Naive thymus-derived CD4-positive, alpha-beta T cell (primary cell): ENCODE data around the gene DYNAP. TPM values are rescaled to one million over a fixed set of nuclear protein-coding genes. Genes with fewer than 3 reads are reported as not detected.

Source experiments
- ATAC-seq: fragments of 150-1000 bp; cut with Tn5 transposase; 2 replicates; pipeline ENCODE4 v1.10.0; 2021; ENCODE audit warnings: mild to moderate bottlenecking, moderate library complexity
- CTCF ChIA-PET: fragments of 350-600 bp; sonication (Branson Sonifier 250); formaldehyde crosslinking; loops from one replicate; lab custom pipeline; 2021; ENCODE audit warnings: antibody characterized with exemption; lab: Charles Lee
- POLR2A ChIA-PET: fragments of 350-600 bp; sonication (Branson Sonifier 250); formaldehyde crosslinking; loops from one replicate; lab custom pipeline; 2021; ENCODE audit warnings: antibody characterized with exemption, inconsistent platforms; lab: Charles Lee
- DNase-seq, 9 donors: peaks; one replicate each; pipeline versions ENCODE4 v3.0.0 to v3.0.0-alpha.2; 2020 to 2022; ENCODE audit warnings: mixed read lengths in 1 of 9
- H3K27ac ChIP-seq: one replicate; pipeline ENCODE4 v1.7.0; 2013; ENCODE audit warnings: mild to moderate bottlenecking, low read depth, low read length, moderate library complexity
- H3K27me3 ChIP-seq, 2 donors: one replicate each; pipeline ENCODE4 v1.7.0; 2013; ENCODE audit warnings: low read length in 2 of 2, mild to moderate bottlenecking in 2 of 2, moderate library complexity in 2 of 2; ENCODE audit not compliant: control insufficient read depth in 2 of 2, insufficient read depth in 2 of 2
- H3K36me3 ChIP-seq, 3 experiments: 1 replicate in 2 of 3; 2 replicates in 1 of 3; pipeline ENCODE4 v1.7.0; 2013; ENCODE audit warnings: low read length in 3 of 3, mild to moderate bottlenecking in 3 of 3, moderate library complexity in 1 of 3; ENCODE audit not compliant: insufficient read depth in 3 of 3, control insufficient read depth in 2 of 3
- H3K4me1 ChIP-seq, 2 donors: one replicate each; pipeline ENCODE4 v1.7.0; 2013; ENCODE audit warnings: low read length in 2 of 2, mild to moderate bottlenecking in 2 of 2, moderate library complexity in 1 of 2; ENCODE audit not compliant: control insufficient read depth in 2 of 2, insufficient read depth in 2 of 2
- H3K4me3 ChIP-seq: 2 replicates; pipeline ENCODE4 v1.7.0; 2013; ENCODE audit warnings: mild to moderate bottlenecking, low read length
- H3K9me3 ChIP-seq, 3 experiments: 1 replicate in 2 of 3; 2 replicates in 1 of 3; pipeline ENCODE4 v1.7.0; 2013; ENCODE audit warnings: low read length in 3 of 3; ENCODE audit not compliant: control insufficient read depth in 2 of 3
- H3K27ac Mint-ChIP-seq, 9 donors: one replicate each; pipeline ENCODE4 v1.8.0; 2020 to 2022; ENCODE audit warnings: mixed read lengths in 9 of 9, mild to moderate bottlenecking in 8 of 9, moderate library complexity in 5 of 9, inconsistent platforms in 2 of 9
- H3K27me3 Mint-ChIP-seq, 5 donors: one replicate each; pipeline ENCODE4 v1.8.0; 2021 to 2022; ENCODE audit warnings: mixed read lengths in 5 of 5, mild to moderate bottlenecking in 1 of 5
- H3K36me3 Mint-ChIP-seq, 5 donors: one replicate each; pipeline ENCODE4 v1.8.0; 2020 to 2022; ENCODE audit warnings: mixed read lengths in 5 of 5, mild to moderate bottlenecking in 3 of 5, inconsistent platforms in 1 of 5
- H3K4me1 Mint-ChIP-seq, 7 donors: one replicate each; pipeline ENCODE4 v1.8.0; 2020 to 2022; ENCODE audit warnings: mixed read lengths in 7 of 7, mild to moderate bottlenecking in 3 of 7, inconsistent platforms in 1 of 7
- H3K4me3 Mint-ChIP-seq, 10 donors: one replicate each; pipeline ENCODE4 v1.8.0; 2020 to 2022; ENCODE audit warnings: mild to moderate bottlenecking in 10 of 10, mixed read lengths in 10 of 10, moderate library complexity in 6 of 10, inconsistent platforms in 2 of 10
- H3K9me3 Mint-ChIP-seq, 11 donors: one replicate each; pipeline ENCODE4 v1.8.0; 2020 to 2022; ENCODE audit warnings: mixed read lengths in 11 of 11, mild to moderate bottlenecking in 4 of 11, inconsistent platforms in 1 of 11, moderate library complexity in 1 of 11
- intact Hi-C, 2 donors: fragments of 100-400 bp; cut with micrococcal nuclease; formaldehyde crosslinking; loops; one replicate each; pipeline ENCODE4 v1.15.1; 2023
- polyA plus RNA-seq, 2 donors: library from polyadenylated mRNA; unstranded; fragments of 300-500 nt; fragmentation: Illumina TruSeq; gene quantifications; one replicate each; pipeline ENCODE4 v1.2.3, GENCODE V29; 2021
- total RNA-seq, 6 experiments: library from RNA in 5 of 6; stranded (reverse) in 5 of 6; gene quantifications; 1 replicate in 5 of 6; 2 replicates in 1 of 6; pipeline ENCODE4 v1.2.3 and lab custom pipeline; 2021 to 2026

The DYNAP gene
- total and polyA plus RNA-seq, 7 experiments from 2014 or later = not detected

GRCh38 chr18:54622084-54622483, 31.0 kb downstream of the DYNAP start:
- Histone ChIP-seq H3K9me3 (no peaks in the 10 kb centered on the region), H3K4me1 (no peaks in the 10 kb centered on the region), H3K4me3 (no peak overlapping the region), H3K27me3 (no peaks in the 10 kb centered on the region), H3K36me3 (no peaks in the 10 kb centered on the region), H3K27ac (no peak overlapping the region)
- H3K4me1 Mint-ChIP-seq = no peaks in the 10 kb centered on the region
- no peak for ATAC-seq
- H3K27ac Mint-ChIP-seq = no peak overlapping the region
- H3K36me3 Mint-ChIP-seq = peaks cover 0 to 5% (median 0%) of the 10 kb centered on the region in 5 donors
- peaks cover 0 to 24% (median 7%) of the 10 kb centered on the region in 11 donors for H3K9me3 Mint-ChIP-seq
- intact Hi-C loops = no loop called here
- CTCF ChIA-PET = no interaction called here
- no peak overlapping the region for H3K4me3 Mint-ChIP-seq
- POLR2A ChIA-PET = no interaction called here
- no peak for DNase-seq
- peaks cover 0 to 24% (median 3%) of the 10 kb centered on the region in 5 donors for H3K27me3 Mint-ChIP-seq

- no peak overlapping the region for H3K27ac ChIP-seq
- H3K36me3 Mint-ChIP-seq = no peaks in the 10 kb centered on the region
- CTCF ChIA-PET = no interaction called here
Observed at GRCh38 chr18:54626779-54627178, 35.7 kb downstream of the DYNAP start.

GRCh38 chr18:54630963-54631362, 39.9 kb downstream of the DYNAP start:
- Mint-ChIP-seq H3K36me3 (no peaks in the 10 kb centered on the region), H3K9me3 (peaks cover 0 to 11% (median 2%) of the 10 kb centered on the region in 11 donors), H3K4me3 (no peak overlapping the region), H3K27me3 (peaks cover 0 to 20% (median 7%) of the 10 kb centered on the region in 5 donors), H3K27ac (no peak overlapping the region), H3K4me1 (no peaks in the 10 kb centered on the region)
- ATAC-seq = no peak
- POLR2A ChIA-PET = no interaction called here
- H3K4me3 ChIP-seq = no peak overlapping the region
- intact Hi-C loops = no loop called here
- H3K4me1 ChIP-seq = no peaks in the 10 kb centered on the region
- H3K36me3 ChIP-seq = no peaks in the 10 kb centered on the region
- H3K9me3 ChIP-seq = no peaks in the 10 kb centered on the region
- H3K27ac ChIP-seq = no peak overlapping the region
- H3K27me3 ChIP-seq = no peaks in the 10 kb centered on the region
- no peak for DNase-seq
- CTCF ChIA-PET = no interaction called here

More at GRCh38 chr18:54626779-54627178, 35.7 kb downstream of the DYNAP start:
- POLR2A ChIA-PET = no interaction called here
- H3K9me3 Mint-ChIP-seq = peaks cover 0 to 24% (median 7%) of the 10 kb centered on the region in 11 donors
- intact Hi-C loops = no loop called here
- ATAC-seq (no peak), DNase-seq (no peak)
- H3K27ac Mint-ChIP-seq = no peak overlapping the region
- no peaks in the 10 kb centered on the region for H3K4me1 Mint-ChIP-seq
- Histone ChIP-seq H3K27me3 (no peaks in the 10 kb centered on the region), H3K4me3 (no peak overlapping the region), H3K36me3 (no peaks in the 10 kb centered on the region), H3K4me1 (no peaks in the 10 kb centered on the region), H3K9me3 (no peaks in the 10 kb centered on the region)
- H3K4me3 Mint-ChIP-seq = no peak overlapping the region
- peaks cover 0 to 23% (median 4%) of the 10 kb centered on the region in 5 donors for H3K27me3 Mint-ChIP-seq

- ChIA-PET POLR2A (no interaction called here), CTCF (no interaction called here)
- Mint-ChIP-seq H3K9me3 (no peaks in the 10 kb centered on the region), H3K27ac (no peak overlapping the region), H3K36me3 (no peaks in the 10 kb centered on the region), H3K27me3 (peaks cover 3 to 22% (median 20%) of the 10 kb centered on the region in 5 donors), H3K4me1 (no peaks in the 10 kb centered on the region), H3K4me3 (no peak overlapping the region)
- no peak overlapping the region for H3K4me3 ChIP-seq
- intact Hi-C loops = no loop called here
- H3K27me3 ChIP-seq = no peaks in the 10 kb centered on the region
- no peaks in the 10 kb centered on the region for H3K9me3 ChIP-seq
- no peak for DNase-seq
- H3K27ac ChIP-seq = no peak overlapping the region
- ATAC-seq = no peak
- H3K4me1 ChIP-seq = no peaks in the 10 kb centered on the region
- H3K36me3 ChIP-seq = no peaks in the 10 kb centered on the region
Observed at GRCh38 chr18:54636217-54636616, 45.2 kb downstream of the DYNAP start.

GRCh38 chr18:54641734-54642133, 50.7 kb downstream of the DYNAP start:
- H3K27me3 Mint-ChIP-seq = peaks cover 5 to 36% (median 19%) of the 10 kb centered on the region in 5 donors
- Histone ChIP-seq H3K27ac (no peak overlapping the region), H3K27me3 (no peaks in the 10 kb centered on the region), H3K36me3 (no peaks in the 10 kb centered on the region), H3K4me1 (no peaks in the 10 kb centered on the region), H3K9me3 (no peaks in the 10 kb centered on the region), H3K4me3 (no peak overlapping the region)
- no peaks in the 10 kb centered on the region for H3K4me1 Mint-ChIP-seq
- no peak overlapping the region for H3K27ac Mint-ChIP-seq
- ChIA-PET CTCF (no interaction called here), POLR2A (no interaction called here)
- peaks cover 0 to 2% (median 0%) of the 10 kb centered on the region in 11 donors for H3K9me3 Mint-ChIP-seq
- H3K4me3 Mint-ChIP-seq = no peak overlapping the region
- H3K36me3 Mint-ChIP-seq = no peaks in the 10 kb centered on the region
- ATAC-seq (no peak), DNase-seq (no peak)
- intact Hi-C loops = no loop called here

- Histone ChIP-seq H3K4me1 (no peaks in the 10 kb centered on the region), H3K27me3 (no peaks in the 10 kb centered on the region), H3K36me3 (no peaks in the 10 kb centered on the region), H3K27ac (no peak overlapping the region), H3K9me3 (no peaks in the 10 kb centered on the region), H3K4me3 (no peak overlapping the region)
- Mint-ChIP-seq H3K27ac (no peak overlapping the region), H3K27me3 (peaks cover 6 to 21% (median 15%) of the 10 kb centered on the region in 5 donors), H3K9me3 (peaks cover 0 to 2% (median 0%) of the 10 kb centered on the region in 11 donors), H3K4me3 (no peak overlapping the region), H3K4me1 (no peaks in the 10 kb centered on the region), H3K36me3 (no peaks in the 10 kb centered on the region)
- ATAC-seq (no peak), DNase-seq (no peak)
- intact Hi-C loops = loop anchor here in 1 of 2 donors (1.0 kb wide), 2 partner anchors 203 to 255 kb away; no protein-coding TSS in a partner anchor
- CTCF ChIA-PET = no interaction called here
- POLR2A ChIA-PET = no interaction called here
Observed at GRCh38 chr18:54647176-54647575, 56.1 kb downstream of the DYNAP start.
